ENCODE data around the gene OPRD1.

- TF ChIP-seq ZNF112 (tag by site-specific recombination; IDR thresholded peaks at IDR 0.05) (no peak), PRDM10 (tag by site-specific recombination; IDR thresholded peaks at IDR 0.05) (no peak), ZEB2 (tag by site-specific recombination; IDR thresholded peaks at IDR 0.05) (no peak), CTCF (tag by site-specific recombination; IDR thresholded peaks at IDR 0.05) (no peak), YY1 (tag by site-specific recombination; IDR thresholded peaks at IDR 0.05) (no peak), ZSCAN5A (tag by site-specific recombination; IDR thresholded peaks at IDR 0.05) (no peak), MZF1 (tag by site-specific recombination; IDR thresholded peaks at IDR 0.05; ENCODE audit: borderline replicate concordance) (no peak), REST (tag by site-specific recombination; IDR thresholded peaks at IDR 0.05) (no peak), ZBTB11 (tag by site-specific recombination; conservative IDR thresholded peaks at IDR 0.05; ENCODE audit: low read depth) (no peak), ZNF830 (tag by site-specific recombination; IDR thresholded peaks at IDR 0.05; ENCODE audit: low read depth) (no peak), SETDB1 (IDR thresholded peaks at IDR 0.05; ENCODE audit: insufficient read length, low read length) (no peak)
These were observed 84.6 kb downstream of the OPRD1 start for GRCh38 chr1:28896609-28896986.

All from HEK293 (cell line).